Epithelial cell of prostate (primary cell): ENCODE results near the gene FOXP1.
A peak's percentile ranks its signal among the peaks of the same experiment; 100 is the strongest.

Source experiments
- DNase-seq: peaks from one replicate; pipeline ENCODE4 v3.0.0-alpha.2; 2011; ENCODE audit warnings: low read depth, low spot score
- H3K27ac ChIP-seq: fragments of 450-650 bp; 2 replicates; pipeline ENCODE4 v1.5.1; 2017; ENCODE audit warnings: mild to moderate bottlenecking

Gene FOXP1

DNA sequence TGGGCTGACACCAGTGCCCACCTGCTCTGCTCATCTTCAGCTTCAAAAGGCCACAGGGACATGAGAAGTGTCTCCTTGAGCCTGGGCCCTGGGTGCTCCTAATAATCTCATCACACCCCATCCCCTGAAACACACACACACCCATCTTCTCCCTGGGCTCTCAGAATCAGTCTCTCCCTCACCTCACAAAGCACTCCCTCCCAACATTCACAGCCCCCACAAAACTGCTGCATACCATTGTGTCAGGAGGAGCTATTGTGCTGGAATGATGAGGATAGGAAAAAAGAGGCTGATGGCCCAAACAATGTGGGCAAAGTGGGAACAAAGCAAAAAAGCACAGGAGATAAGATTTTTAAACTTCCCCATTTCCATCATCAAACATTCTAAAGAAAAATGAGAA lies 16.8 kb downstream of the FOXP1 start:
- no peak overlapping the region for H3K27ac ChIP-seq
- DNase-seq = no peak

DNA sequence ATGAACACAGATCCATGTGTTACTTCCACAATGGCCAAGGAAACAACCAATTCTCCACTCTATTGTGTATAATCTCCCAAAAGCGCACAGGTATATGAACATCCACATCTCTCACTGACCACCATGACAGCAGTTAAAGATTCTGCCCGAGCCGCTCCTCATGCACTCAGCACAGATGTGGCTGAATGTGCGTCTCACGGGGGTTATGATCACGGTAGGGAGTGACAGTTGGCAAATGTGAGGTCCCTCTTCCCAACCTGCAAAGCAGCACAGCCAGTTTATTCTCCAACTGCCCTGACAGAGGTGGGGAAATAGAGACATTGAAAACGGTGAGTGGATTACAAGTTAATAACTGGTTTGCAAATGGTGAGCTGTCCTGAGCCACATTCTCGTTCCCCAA lies 17.6 kb downstream of the FOXP1 start:
- H3K27ac ChIP-seq = no peak overlapping the region
- DNase-seq = no peak

DNA sequence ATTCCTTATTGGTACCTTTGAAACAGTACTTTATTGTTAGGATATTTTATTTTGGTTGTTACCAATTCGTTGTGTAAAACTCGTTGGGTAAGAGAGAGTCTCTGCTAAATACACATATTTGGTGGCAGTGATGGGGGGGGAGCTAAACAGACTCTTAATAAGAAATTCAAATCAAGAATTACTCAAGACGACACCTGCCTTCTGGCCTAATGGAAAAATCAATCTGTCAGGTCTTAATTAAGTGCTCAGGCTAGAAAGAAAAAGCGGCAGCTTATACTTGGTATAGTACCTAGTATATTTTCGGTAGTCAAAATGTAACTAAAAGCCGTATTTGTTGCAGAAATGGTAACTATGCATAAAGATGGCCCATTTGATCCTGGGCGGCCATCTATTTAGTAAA lies 18.2 kb downstream of the FOXP1 start:
- no peak for DNase-seq
- H3K27ac ChIP-seq = no peak overlapping the region

DNA sequence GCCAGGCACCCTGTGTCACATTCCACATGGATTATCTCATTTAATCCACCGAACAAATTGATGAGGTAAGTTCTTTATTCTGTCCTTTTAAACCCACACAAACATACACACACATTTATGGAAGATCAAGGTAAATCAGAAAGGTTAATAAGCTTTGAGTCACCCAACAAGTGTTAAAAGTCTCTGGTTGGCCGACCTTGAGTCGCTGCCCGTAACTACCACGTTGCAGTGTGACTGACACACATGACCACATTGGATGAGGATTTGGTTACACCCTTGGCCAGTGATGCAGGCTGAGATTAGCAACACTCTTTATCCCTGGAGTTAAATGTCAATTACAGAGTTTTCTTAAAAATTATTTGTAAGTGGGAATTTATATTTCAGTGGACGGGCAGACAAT lies 19.2 kb downstream of the FOXP1 start:
- DNase-seq = peak; percentile 33
- H3K27ac ChIP-seq = peak overlapping the region; percentile 21

DNA sequence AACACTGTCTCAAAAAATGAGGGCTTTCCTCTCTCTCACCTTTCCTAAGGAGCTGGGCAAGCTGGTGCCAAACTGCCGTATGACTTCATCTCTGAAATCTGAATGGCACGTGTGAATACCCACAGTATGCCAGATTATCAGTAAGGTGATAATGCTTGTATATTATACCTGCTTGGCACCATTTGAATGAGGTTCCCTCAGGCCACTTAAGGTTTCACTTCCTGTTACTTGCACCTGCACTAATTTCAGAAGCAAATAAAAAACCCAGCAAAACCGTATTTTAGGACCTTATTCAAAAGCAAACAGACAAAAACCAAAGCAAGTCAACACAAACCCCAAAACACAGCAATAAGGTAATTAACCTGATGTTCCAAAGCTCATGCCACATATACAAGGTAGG lies 19.7 kb downstream of the FOXP1 start:
- peak overlapping the region; percentile 21 for H3K27ac ChIP-seq
- no peak for DNase-seq

DNA sequence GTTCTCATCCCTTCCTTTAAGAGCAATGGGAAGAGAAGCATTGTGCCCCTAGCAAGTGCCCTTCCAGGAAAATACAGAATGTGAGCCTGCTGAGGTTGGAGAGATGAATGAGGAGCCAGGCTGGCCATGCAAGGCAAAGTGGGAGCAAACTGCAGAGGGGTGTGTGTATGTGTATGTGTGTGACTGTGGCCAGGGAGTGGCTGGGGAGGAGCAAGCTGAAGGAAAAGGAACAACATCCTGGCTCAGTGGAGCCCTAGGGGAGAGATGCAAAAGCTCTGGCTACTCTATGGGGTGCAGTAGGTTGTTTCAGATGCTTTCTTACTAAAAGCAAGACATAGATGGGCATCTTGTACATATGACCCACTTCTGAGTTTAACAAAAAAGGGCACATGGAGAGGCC lies 20.6 kb downstream of the FOXP1 start:
- DNase-seq = no peak
- no peak overlapping the region for H3K27ac ChIP-seq

DNA sequence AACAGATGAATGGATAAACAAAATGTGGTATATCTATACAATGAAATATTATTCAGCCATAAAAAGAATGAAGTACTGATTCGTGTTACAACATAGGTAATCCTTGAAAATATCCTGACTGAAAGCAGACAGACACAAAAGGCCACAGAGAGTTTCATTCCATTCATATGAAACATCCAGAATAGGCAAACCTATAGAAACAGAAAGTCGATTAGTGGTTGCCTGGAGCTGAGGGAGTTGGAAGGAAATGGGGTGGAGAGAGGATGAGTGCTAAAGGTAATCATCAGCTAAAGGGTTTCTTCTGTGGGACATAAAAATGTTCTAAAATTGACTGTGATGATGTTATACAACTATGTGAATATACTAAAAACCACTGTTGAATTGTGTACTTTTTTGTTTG lies 22.9 kb downstream of the FOXP1 start:
- DNase-seq = no peak
- H3K27ac ChIP-seq = peak overlapping the region; percentile 49

DNA sequence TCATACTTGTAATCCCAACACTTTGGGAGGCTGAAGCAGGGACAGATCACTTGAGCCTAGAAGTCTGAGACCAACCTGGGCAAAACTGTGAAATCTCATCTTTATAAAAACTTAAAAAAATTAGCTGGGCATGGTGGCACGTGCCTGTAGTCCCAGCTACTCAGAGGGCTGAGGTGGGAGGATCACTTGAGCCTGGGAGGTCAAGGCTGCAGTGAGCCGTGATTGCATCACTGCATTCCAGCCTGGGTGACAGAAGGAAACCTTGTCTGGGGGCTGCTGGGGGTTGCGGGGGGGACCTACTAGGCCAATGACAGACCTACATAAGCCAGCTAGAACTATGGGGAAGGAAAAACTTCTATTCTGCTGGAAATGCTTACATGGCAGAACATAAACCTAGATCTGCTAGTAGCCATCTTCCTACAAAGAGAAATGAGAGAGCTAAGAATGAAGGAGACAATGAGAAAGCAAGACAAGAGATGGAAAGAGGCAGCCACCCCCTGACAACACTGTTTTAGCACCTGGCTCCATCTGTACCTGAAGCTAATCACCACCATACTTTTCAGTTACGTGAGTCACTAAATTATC lies 23.9 kb downstream of the FOXP1 start:
- H3K27ac ChIP-seq = no peak overlapping the region
- no peak for DNase-seq

DNA sequence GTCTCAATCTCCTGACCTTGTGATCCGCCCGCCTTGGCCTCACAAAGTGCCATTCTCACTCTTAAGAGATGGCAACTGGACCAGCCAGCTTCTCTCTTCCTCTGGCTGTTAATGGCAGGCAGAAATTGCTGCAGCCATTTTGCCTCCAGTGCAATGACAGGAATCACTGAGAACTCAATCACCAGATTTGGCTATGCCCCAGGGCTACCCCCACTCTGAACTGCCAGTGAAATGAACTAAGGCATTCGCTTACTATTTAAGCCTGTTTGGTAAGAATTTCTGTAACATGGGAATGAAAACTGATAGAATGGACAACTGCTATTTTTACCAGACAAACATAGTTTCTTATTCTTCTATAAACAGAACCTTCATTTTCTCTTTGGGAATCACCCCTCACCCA lies 24.5 kb downstream of the FOXP1 start:
- H3K27ac ChIP-seq = no peak overlapping the region
- no peak for DNase-seq

DNA sequence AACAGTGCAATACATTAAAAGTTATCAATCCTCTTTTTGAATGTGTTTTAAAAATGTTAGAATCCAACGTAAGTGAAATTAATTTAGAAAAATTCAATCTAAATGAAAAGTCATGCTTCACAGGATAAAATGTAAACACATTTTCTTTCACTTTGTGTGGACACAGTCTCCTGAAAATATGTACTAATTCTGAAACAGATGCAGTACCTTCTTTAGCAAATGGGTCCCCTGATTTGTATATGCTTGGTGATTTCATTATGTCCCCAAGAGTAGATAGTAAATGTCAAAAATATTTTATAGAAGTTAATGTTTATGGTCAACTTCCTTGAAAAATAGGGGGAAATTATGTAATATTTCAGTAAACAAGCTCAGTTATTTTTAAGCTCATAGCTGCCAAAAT lies 28.9 kb downstream of the FOXP1 start:
- H3K27ac ChIP-seq = no peak overlapping the region
- no peak for DNase-seq

DNA sequence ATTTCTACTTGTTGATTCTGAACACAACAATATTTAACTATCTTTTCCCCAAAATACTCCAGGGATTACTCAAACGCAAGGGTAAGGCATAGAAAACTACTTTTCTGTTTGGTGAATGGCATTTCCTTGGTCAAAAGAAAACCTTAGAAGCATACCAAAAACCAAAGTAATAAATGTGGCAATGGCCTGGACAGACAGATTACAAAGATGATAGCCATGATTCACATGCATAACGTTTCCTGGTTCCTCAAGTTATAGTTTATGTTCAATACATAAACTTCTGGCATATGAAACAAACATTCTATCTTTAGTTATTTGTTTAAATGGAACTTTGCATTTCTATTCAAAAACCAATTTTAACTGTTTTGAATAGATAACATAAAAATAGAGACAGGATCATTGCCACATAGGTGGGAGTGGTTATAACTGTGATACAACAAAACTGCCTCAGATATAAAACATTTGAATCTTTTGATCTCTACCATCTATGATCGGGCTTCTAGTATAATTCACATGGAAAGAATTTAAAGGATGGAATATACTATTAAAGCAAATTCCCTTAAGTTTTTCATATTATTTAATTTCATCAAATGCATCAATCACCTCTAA lies 32.1 kb downstream of the FOXP1 start:
- DNase-seq = no peak
- H3K27ac ChIP-seq = peak overlapping the region; percentile 74

DNA sequence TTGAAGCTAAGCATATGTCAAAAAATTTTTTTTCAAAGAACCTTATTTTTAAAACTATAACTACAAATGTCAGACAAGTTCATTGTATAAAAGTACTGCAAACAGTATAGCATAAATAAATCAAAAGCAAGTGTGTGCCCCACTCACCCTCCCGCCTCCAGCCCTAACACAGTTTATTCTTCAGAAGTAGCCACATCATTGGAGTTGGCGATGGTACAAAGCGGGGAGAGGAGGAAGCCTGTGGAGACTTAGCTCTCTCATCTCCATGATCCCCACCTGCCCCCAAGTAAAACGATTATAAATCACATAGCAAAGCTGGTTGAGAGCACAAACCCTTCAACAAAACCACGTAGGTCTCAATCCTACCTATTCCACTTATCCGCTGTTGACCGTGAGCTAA lies 33.6 kb downstream of the FOXP1 start:
- no peak overlapping the region for H3K27ac ChIP-seq
- no peak for DNase-seq

DNA sequence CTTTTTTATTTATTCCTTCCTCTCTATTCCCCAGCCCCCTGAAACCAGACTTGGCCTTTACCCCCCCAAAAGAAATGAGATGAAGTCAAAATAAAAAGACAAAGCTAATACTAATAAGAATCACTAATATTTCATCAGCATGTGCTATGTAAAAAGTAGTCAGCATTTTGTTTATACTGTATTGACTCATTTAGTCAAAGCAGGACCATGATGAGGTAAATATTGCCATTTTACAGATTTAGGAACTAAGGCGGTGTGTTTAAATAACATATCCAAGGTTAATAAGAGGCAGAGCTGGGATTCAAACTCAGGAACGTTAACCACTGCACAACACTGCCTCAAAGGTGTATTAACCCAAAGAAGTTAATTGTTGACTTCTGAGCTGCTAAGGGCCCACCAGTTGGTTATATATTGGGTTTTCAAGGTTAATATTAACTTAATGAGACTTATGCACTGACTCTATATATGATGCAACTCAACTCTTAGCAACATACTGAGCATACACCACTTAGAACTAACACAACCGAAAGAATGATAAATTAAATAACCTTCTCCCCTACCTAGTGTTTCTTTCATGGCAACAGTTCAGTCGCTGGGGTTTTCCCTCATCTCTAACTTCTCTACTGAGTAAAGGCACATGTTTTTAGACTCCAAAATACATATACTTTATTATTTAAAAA lies 34.7 kb downstream of the FOXP1 start:
- no peak overlapping the region for H3K27ac ChIP-seq

DNA sequence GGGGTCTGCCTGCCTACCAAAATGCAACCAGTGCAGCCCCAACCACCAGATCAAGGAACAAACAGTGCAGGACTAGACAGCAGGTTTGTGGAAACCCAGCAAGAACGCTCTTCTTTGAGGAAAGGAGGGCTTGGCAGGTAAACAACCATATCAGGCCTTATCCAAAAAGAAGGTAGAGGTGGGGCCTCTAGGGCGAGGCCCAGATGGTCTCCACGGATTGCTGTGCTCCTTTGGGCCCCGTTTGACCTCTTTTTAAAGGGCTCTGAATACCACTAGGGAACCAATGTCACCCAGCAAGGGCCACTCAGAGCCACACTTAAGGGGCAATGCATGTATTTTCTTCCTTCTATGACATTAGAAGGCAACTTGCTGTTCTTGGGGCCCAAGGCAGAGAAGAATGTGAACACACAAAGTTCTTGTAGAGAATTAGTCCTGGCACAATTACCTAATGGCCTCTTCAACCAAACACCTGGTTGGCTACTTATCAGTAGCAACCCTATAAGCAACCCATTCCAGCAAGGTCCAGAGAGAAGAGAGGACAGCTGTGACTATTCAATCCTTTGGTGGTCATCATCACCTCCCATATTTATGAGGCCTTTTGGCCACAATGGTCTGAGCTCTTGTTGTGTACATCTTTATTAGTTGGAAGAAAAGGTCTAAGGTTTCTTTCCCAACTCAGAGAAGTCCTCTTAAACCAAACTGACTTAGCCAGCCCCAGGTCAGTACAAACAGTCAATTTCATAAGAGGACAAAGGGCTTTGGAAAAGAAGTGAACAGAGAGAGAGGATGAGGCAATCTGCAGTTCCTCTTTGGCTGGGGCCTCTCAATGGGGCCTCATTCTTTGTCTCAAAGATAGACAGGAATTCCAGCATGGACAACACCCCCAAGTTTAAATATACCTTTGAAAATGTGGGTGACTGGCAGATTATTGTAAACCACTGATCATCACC lies 36.0 kb downstream of the FOXP1 start:
- no peak for DNase-seq
- H3K27ac ChIP-seq = no peak overlapping the region

More for the DNA sequence above, 34.7 kb downstream of the FOXP1 start:
- DNase-seq = no peak

DNA sequence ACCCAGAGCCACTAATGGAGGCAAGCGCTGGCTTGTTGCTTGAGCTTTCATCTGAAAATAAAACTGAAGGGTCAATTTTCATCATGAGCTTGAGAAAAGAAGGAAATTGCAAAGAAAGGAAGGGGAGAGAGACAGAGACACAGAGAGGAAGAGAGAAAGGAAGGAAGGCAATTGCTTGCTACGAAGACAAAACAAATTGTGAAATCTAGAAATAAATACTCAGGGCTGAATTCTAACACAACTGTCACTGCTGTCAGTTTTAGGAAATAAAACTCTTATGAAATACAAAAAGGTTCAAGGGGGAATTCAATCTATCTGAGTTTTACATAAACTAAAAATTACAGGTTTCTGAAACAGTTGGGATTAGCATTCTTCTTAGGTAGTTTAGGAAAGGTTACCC lies 36.7 kb downstream of the FOXP1 start:
- H3K27ac ChIP-seq = no peak overlapping the region
- DNase-seq = no peak

DNA sequence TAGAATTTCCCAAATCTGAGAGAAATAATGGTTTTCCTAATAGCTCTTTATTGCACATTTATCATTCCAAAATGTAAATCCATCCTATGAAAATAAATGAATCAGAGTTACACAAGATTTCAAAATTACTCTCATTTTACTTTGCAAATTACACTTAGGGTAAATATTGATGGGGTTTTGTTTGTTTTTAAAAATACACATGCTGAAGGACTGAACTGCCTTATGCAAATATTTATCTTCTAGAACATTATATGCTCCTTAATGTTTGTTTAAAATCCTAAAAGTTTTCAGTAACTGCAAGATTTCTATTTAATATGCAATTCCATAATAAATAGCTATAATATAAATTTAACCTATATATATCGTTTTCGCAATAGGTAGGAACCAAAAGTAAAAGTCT lies 38.2 kb downstream of the FOXP1 start:
- no peak for DNase-seq
- H3K27ac ChIP-seq = no peak overlapping the region

DNA sequence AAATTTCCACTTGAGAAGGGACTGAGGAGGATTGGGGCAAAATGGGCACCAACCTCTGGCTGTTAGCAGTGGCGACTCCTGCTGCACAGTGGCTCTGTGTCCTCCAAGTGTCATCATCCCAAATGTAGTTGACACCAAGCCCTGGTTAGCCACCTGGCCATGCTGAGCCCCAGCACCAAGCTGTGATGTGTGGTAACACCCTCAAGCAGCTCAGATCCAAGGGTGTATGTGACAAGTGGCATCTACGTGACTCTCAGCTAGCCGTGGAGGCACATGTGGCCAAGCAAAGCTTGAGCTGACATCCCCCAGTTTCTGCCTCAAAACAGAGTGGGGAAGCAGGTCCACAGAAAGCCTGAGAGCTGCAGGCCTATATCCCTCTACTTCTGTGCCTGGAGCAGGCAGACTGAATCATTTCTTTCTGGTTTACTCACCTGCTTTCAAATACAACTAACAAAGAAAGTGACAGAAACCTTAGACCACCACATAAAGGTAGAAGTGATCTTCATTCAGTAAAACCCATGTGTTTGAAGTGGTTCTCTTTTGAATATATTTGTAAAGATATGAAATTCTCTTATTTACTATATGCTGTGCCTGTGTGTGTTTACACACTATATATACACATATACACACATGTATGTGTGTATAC lies 40.0 kb downstream of the FOXP1 start:
- no peak for DNase-seq
- no peak overlapping the region for H3K27ac ChIP-seq

DNA sequence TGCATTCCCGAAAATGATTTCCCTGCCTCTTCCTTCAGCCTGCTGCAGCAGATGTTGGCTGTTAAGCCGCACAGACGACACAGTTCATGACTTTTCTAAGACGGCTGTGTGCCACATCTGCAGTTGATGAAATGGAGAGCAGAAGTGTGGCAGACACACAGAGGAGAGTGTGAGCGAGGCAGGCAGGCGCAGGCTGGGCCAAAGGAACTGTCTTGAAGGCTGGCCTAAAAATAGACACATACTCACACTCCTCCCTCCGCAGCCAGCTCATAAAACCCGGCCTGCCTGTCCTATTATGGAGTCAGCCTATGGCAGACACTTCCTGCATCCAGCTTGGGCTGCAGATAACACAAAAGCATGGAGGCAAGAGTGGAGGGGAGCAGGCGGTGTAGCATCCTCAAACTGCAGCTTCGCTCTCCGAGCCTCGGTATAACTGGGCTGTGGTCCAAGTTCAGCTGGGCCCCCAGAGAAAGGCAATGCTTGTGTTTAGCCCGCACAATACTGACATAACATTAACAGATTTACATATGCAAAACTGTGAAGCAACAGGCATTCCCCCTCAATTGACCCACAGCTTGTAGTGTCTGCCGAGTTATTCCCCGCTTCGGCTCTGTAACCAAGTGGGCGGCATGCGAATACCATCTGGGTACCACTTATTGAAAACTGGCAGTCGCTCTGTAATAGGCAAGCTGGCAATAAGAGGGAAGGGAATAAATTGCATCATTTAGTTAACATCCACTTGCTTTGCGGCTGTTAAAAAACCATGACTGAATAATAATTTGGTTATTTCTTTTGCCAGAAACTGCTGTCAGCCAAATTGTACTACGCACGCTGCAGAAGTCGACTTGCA lies 40.8 kb downstream of the FOXP1 start:
- H3K27ac ChIP-seq = peak overlapping the region; percentile 12
- peak; percentile 51 for DNase-seq

DNA sequence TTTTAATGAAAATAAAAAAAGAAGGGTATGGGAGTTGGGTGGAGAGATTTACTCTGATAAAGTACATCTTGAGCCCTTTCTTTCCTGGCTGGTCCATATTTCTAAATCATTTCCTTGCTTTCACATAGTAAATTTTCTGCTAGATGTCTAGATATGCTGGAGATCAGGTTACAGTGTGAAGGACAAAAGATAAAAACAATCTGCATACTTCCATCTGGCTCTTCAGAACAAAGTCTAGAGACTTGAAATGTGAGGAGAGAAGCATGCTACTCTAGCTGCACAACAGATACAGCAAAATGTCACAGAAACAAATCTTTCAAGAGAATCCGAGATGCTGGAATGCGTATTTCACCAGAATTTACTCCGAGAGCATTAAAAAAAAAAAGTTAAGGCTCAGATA lies 42.2 kb downstream of the FOXP1 start:
- DNase-seq = no peak
- H3K27ac ChIP-seq = no peak overlapping the region

DNA sequence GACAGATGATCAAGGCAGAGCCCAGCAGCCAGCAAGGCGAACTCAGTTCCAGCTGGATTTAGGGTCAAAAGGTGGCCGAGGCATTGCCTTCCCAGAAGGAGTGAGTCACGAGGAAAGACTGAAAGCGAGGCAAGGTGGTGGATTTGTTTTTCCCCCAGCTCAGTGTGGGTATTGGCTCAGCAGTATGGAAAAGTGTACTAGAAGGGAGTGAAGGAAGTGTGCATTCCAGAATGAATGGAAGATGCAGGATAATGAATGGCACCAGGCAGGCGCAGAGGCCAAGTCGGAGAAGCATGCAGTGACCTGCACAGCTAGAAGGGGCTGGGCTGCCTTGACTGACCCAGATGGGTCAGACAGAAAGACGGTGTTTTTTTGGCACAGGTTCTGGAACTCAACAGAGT lies 46.3 kb downstream of the FOXP1 start:
- no peak for DNase-seq
- peak overlapping the region; percentile 58 for H3K27ac ChIP-seq
